GM21717 (cell line): ENCODE measurements around the gene FSTL5.
A peak's percentile ranks its signal among the peaks of the same experiment; 100 is the strongest.

Experiments used
- ATAC-seq: cut with Tn5 transposase; IDR thresholded peaks from one replicate; pipeline ENCODE4 v1.9.1; 2021; ENCODE audit warnings: mild to moderate bottlenecking, moderate library complexity; ENCODE audit not compliant: unreplicated experiment

The FSTL5 gene

DNA sequence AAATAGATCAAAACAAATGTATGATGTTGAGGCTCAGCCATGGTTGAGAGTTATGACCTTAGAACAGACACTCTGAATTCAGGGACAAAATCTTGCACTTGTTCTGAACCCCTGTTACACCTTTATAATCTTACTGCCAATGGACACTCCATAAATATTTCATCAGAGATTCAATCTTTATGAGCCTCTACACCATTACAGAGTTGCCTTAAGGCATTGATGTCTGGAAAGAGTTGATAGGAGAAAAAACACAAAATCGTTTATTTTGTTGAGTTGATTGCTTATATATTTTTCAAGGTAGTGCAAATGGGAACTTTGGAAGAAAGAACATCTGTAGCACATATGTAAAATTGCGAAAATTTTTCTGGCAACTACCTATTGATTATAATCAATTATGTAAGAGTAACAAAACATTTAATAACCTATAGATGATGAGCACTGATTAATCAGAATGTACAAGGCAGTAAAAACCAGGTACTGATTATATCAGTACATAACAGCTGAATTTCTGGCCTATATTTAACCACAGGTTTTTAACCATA lies 568.5 kb downstream of the FSTL5 start:
- no peak for ATAC-seq

DNA sequence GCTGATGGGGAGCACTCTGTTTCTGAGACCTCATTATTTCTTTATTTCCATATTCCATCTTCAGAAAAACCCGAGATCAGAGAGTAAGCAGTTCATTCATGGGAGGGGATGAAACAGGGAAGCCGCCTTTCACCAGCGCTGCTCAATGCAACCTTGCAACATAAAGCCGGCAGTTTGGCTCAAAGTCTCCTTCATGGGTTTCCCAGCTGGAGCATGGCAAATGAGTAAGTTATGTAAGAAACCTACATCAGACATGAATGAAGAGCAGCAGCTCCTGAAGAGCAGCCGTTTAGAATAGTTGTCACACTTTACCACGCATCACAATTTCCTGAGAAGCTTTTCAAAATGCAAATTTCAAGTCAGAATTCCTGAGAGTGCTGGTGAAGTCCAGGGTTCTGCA lies 578.8 kb downstream of the FSTL5 start:
- no peak for ATAC-seq

GRCh38 chr4:161583549-161583948 lies 580.3 kb downstream of the FSTL5 start:
- no peak for ATAC-seq

DNA sequence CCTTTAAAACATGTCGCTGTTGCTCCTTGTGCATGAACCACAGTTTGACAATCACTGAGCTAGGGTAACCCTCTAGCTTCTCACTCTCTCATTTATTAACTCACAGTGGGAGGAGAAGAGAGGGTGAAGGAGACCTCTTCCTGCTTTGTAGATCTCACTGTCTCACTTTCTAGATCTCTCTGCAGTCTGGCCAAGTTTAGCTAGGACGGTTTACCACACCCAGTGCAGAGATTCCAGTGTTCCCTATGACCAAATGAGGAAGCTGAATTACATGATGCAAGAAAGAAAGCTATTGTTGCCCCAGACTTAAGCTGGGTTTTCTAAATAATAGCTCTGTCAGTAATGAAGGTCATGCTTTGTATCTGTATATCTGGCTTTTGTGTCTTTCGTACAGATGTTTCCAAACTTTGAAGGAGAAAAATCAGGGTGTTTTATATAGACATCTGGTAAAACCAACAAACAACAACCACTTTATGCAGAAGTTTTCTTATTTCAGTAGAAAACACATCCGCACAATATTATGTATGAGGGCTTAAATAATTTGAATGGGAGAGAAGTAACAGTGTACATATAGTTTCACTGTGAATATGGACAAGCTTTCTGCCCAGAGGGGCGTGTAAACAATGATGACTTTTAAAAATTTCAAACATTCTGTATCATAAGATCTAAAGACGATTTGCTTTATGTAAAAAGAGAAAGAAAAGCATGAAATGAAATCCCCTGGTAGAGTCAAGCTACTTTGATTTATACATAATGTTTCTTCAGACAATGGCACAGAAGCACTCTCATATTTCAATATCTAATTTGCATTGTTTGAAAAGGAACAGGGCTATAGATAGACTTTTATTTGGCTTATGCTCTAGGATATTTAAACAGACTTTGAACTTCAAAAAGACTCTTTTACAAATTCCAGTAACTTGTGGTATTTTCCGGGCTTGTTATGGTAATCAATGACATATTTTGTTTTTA lies 582.3 kb downstream of the FSTL5 start:
- ATAC-seq = no peak

DNA sequence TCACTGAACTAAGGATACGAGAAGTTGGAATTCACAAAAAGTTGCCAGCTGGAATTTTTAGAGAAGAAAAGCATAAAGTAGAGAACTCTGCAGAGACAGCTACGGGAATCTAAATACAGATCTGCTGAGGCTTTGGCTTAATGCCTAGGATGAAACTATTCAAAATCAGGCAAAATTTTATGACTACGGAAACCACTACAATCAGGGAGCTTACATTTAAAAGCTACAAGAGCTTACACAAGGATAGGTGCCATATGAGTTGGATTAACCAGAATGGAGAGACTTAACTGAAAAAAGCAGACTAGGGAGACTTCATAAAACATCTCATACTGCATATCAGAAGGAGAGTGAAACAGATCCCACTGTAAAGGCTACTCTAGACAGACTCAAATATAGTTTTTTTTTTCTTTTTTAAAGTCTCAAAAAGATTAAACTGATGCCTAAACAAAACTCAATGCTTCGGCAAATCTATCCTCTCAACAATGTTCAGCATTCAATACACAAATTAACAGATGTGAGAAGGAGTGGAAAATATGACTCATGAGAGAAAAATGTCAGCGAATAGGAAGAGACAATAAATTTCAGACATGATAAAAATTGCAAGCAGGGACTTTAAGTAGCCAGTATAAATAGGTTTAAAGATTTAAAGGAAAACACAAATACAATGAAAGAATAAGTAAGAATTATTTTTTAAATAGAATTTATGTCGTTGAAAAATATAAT lies 586.1 kb downstream of the FSTL5 start:
- no peak for ATAC-seq

- no peak for ATAC-seq
Measured at GRCh38 chr4:161573836-161574235, 590.0 kb downstream of the FSTL5 start.

DNA sequence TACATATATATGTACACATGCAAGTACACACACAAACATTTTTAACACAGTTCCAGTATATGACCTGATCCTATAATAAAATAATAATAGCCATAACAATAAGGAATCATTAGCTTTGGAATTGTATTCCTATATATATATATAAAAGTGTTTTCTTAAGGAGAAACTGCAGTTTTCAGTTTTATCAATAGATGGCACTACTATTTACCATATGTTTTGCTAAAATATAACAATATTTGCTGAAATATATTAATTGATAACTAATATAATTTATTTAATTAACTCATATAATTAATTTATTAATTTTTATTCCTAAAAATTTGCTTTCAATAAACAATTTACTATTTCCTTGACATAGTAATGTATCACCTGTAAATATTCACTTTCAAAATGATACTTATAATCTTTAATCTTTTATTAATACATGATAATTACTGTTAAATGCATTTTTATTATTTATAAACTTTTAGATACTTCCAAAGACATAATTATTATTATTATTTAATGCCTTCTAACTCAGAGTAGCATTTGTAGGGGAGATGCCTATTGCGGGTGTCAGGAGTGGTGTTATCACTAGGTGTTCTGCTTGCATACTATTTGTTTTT lies 599.5 kb downstream of the FSTL5 start:
- ATAC-seq = no peak

GRCh38 chr4:161555689-161556660 lies 607.8 kb downstream of the FSTL5 start:
- peak; percentile 92 for ATAC-seq

DNA sequence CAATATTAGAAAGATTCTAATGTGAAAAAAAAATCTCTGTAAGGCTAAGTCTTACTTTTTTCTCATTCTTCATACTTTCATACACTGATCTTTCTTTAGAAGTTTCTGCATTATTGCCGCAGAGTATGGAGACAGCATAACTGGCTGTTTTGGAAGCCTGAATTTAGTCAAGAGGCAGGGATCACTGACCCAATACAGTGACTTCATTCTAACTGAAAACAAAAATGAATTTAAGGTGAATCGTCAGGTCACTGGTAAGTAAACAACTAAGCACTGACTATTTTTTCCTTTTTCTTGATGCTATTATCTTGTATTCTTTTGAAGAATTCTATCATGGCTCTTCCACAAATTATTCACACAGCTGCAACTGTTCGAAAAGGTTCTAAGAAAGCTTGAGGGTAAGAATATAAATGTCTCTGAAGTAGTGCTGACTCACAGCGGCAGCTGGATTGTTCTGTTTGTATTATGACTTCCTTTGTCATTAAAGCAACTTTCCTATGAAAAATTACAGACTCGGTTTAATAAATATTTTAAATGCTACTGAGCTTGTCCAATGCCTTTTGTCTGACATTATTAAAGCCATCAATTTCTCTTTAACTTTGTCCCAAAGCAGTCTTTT lies 609.3 kb downstream of the FSTL5 start:
- no peak for ATAC-seq

DNA sequence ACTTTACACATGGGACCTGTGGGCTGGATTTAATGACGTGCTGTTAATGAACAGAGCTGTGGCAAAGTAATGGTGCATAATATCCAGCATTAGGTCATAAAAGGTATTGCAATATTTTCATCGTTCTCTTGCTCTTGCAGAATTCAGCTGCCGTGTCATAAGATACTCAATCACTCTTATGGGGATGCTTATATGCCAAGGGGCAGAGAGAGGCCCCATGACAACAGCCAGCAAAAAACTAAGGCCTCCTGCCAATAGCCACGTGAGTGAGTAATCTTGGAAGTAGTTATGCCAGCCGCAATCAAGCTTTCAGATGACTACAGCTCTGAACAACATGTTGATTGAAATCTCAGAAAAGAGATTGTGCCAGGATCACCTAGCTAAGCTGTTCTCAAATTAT lies 616.9 kb downstream of the FSTL5 start:
- no peak for ATAC-seq

DNA sequence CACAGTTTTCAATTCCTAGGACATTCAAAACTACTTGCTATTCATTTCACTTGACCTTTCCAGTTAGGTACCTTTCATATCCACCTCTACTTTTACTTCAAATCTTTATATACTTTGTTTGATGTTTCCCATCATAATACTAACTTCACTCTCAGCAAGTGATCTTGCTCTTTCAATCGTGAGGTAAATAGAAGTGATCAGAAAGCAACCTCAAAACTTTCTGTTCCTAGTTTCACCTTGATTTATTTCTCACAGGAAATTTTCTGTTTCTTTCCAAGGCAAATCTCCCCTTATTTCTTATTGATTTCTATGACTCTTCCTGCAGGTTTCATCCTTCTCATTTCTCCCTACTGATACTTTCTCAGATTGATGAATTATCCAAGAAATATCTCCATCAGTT lies 623.5 kb downstream of the FSTL5 start:
- peak; percentile 56 for ATAC-seq

DNA sequence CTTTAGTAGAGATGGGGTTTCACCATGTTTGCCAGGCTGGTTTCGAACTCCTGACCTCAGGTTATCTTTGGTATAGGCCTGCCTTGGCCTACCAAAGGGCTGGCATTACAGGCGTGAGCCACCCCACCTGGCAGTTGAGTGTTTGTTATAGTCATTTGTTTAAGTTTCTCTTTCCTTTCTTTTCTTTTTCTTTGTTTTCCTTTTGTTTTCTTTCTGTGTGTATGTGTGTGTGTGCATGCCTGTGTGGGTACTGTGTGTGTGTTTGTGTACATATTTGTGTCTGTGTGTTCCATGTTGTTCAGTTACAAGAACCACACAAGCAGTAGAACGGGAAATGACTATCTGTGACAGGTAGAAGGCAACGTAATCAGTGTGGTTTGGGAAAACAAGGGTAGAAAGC lies 624.9 kb downstream of the FSTL5 start:
- ATAC-seq = peak; percentile 66

- ATAC-seq = no peak
Measured at GRCh38 chr4:161530710-161531109, 633.1 kb downstream of the FSTL5 start.

GRCh38 chr4:161525121-161525520 lies 638.7 kb downstream of the FSTL5 start:
- no peak for ATAC-seq

DNA sequence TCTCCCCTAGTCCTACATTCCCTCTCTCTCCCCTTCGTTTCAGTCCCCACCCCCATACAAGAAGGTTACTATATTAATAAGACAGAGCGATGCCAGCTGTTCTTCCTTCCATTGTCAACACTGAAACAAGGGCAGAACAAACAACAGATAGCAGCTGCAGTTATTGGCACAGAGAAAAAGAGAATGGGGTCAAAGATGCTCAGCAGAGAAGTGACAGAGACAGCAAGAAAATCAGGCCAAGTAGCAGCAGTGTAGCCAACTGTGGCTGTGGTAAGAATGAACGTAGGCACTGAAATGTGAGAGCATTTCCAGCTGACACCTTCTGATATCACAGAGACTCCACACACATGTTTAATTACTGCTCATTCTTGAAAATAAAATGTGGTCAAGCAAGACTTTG lies 641.8 kb downstream of the FSTL5 start:
- no peak for ATAC-seq

DNA sequence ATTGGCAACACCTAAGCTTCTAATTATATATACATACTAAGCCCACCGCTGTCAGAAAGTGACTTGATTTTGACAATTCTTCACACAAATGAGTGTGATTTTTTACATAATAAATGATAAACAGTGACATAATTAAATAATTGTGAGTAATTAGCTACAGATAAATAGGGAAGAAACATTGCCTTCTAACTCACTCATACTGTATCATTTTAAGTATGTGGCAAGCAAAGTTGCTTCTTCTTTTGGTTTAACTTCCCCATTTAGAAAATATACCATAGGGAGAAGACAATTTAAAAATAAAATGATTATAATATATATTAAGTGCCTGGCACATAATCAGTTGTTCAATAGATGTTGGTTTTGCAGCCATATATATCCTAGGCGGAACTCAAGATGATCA lies 644.2 kb downstream of the FSTL5 start:
- no peak for ATAC-seq

DNA sequence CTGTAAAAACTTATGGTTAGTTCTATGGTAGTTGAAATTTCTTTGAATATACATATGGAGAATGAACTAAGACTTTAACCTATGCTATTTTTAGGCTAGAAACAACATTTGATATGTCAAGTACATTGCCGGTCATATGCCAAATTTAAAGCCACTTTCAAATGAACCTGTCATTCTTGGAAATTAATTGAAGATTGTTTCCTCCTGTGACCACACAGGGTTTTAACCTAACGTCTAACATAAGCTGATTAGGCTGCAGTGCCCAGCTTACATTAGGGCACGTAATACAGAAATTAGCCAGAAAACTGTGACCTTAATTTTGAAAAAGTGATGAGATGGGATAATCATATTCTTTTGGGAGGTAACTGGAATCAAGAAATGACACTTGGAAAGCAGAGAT lies 645.9 kb downstream of the FSTL5 start:
- ATAC-seq = no peak

DNA sequence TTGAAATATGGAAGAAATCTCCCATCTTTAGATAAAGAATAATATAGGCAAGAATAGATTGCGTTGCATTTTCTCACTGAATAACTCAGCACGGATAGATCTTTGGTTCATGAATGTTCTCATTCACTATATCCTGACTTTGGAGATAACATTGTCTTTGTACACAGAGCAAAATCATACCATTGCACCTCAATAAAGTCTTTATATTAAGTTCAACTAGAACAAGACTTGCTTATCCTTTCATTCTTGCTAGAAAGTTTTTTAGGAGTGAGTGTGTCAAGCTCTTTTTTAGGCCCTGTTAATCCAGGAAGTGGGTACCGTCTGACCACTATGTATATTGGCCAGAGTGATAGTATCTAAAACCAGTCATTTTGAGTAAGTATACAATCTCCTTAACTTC lies 658.7 kb downstream of the FSTL5 start:
- ATAC-seq = no peak

DNA sequence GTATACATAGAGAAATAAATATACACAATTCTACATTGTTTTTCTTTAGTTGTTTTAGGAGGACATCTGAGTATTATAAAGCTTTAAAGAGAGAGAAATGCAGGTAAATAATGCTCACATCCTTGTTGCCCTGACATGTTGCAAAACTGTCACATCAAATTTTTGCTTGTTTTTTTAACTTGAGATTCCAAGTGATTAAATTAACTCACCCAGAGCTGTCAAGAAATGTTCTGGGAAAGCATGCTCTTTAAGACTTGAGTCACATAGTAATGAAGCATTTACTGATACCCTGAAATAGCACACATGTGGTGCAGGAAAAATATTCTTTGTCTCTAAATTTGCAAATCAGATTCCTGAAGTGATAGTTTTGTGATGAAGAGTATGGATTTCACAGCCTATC lies 665.6 kb downstream of the FSTL5 start:
- no peak for ATAC-seq

DNA sequence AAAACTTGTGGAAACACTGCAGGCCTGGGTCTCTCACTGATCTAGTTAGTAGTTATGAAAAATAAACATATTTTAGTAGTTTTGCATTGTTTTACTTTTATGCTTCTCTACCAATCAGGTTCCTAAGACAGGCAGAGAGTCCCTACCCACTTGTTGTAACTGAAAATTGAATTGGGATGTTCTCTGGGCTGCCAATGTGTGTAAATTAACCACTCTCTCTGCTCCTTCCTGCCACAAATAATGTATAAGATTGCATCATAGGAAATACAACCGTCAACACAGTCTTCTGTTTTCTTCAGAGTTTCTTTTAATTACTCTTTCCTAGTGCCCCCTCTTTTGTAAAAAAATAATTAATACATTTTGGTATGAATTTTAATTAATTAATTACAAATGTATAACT lies 677.3 kb downstream of the FSTL5 start:
- ATAC-seq = no peak
